Thyroid gland (tissue), 4 donors: ENCODE measurements around the gene DNAH17.

Experiments
- CTCF ChIP-seq, 6 experiments: fragments of 200-600 bp in 3 of 6; fragments of 450-650 bp in 3 of 6; sonication (generic) in 3 of 6; IDR thresholded peaks; one replicate each; pipeline ENCODE4 v1.5.1; 2016 to 2019; ENCODE audit warnings: antibody characterized with exemption in 6 of 6, mild to moderate bottlenecking in 2 of 6, inconsistent platforms in 1 of 6, moderate library complexity in 1 of 6
- POLR2A ChIP-seq, 2 donors: fragments of 450-650 bp; IDR thresholded peaks; one replicate each; pipeline ENCODE4 v1.6.1; 2017; ENCODE audit warnings: antibody characterized with exemption in 2 of 2, mild to moderate bottlenecking in 2 of 2, moderate library complexity in 1 of 2

DNA sequence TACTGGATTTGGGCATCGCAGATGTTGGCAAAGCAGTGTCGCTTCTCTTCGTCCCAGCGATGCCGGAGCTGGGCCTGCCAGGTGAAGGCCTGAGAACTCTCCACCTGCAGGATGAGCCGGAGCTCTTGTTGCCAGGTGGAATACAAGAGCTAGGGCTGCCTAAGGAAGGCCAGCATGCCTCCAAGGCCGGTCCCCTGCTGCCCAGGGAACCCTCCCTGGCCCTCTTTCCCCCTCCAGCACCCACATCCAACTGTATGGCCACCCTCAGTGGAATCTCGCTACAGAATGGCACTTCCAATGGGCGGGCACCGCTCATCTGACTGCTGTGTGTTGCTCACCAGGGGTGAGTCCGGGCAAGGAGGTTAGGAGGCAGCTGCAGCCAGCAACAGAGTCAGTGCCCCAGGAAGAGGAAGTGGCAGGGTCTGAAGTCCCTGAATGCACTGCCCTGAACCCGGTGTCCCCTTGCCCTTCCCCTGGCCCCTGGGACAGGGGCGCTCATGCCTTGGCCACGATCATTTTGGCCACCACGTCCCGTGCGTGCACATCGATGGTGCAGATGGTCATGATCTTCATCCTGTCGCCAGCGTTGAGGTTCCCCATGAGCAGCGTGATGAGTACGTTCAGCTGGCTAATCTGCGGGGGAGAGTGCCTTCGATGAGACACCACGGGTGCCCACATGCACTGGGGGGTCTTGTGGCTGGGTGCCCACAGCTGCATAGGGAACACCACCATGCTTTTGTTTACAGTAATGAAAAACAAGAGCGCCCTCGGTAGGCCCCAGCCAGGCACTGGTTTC lies 75.8 kb downstream of the DNAH17 start:
- no peak for TF ChIP-seq CTCF (IDR thresholded peaks at IDR 0.05)
- no peak for TF ChIP-seq POLR2A (IDR thresholded peaks at IDR 0.05)
